ENCODE measurements around the gene HRH2. TPM values are rescaled to one million over a fixed set of nuclear protein-coding genes. Genes with fewer than 3 reads are reported as not detected.

HRH2 gene
- total RNA-seq, 1 experiment from 2014 or later = 3.3 TPM

- H3K4me3 Mint-ChIP-seq = no peak overlapping the region; a peak in 2 of 5 replicates
Measured at GRCh38 chr5:175728316-175728715, 70.4 kb downstream of the HRH2 start.

More at GRCh38 chr5:175728316-175728715, 70.4 kb downstream of the HRH2 start:
- H3K56ac ChIP-seq (ENCODE audit: insufficient read length, low read depth, low read length) = no peak overlapping the region
- no peak overlapping the region for H3K27ac Mint-ChIP-seq
- peaks cover 0 to 8% of the 10 kb centered on the region in 2 experiments; a peak in 3 of 5 replicates for H3K9me3 Mint-ChIP-seq
- no peaks in the 10 kb centered on the region for H3K79me1 ChIP-seq (ENCODE audit: insufficient read depth, low read depth, low read length, poor library complexity, severe bottlenecking)
- no peak overlapping the region for H2AFZ ChIP-seq (ENCODE audit: low read length)
- H3T11ph ChIP-seq (ENCODE audit: low read length) = no peak overlapping the region
- H3K27ac ChIP-seq (ENCODE audit: insufficient read length, low read depth, low read length) = no peak overlapping the region
- no CpG with 5 or more reads among the region's 12 CpGs for WGBS (ENCODE audit: extremely low coverage, insufficient read length, low lambda C conversion rate)
- peaks cover 21 to 34% of the 10 kb centered on the region in 2 experiments for H3K4me1 Mint-ChIP-seq
- H4K20me1 ChIP-seq (ENCODE audit: control insufficient read depth, insufficient read depth, insufficient read length) = no peaks in the 10 kb centered on the region
- no peak for DNase-seq
- no peaks in the 10 kb centered on the region for H3K27me3 ChIP-seq (ENCODE audit: insufficient read depth, low read length)
- no peaks in the 10 kb centered on the region for H3K9me3 ChIP-seq (ENCODE audit: control insufficient read depth, low read depth, low read length)
- peaks cover 0 to 2% (median 0%) of the 10 kb centered on the region in 3 experiments; a peak in 2 of 7 replicates for H3K36me3 Mint-ChIP-seq (ENCODE audit: insufficient read depth in 1 of 3, low read depth in 3 of 3)
- H2BK120ac ChIP-seq (ENCODE audit: low read depth, low read length, poor library complexity, severe bottlenecking) = no peak overlapping the region
- peaks cover 18% of the 10 kb centered on the region for H3K27me3 Mint-ChIP-seq (ENCODE audit: low read depth)
- no peak overlapping the region for H4K8ac ChIP-seq (replicated peaks; ENCODE audit: insufficient read length, low read depth, low read length)
- no peak overlapping the region for H3K9ac ChIP-seq (ENCODE audit: extremely low read depth, insufficient read length, low read length)
- H3K79me2 ChIP-seq (ENCODE audit: insufficient read depth, low read length) = no peaks in the 10 kb centered on the region
- H2AK5ac ChIP-seq (ENCODE audit: insufficient read length, low read length) = no peak overlapping the region
- no peak overlapping the region for H2BK5ac ChIP-seq (ENCODE audit: insufficient read length, low read length)
- no peak overlapping the region for H2BK20ac ChIP-seq (ENCODE audit: low read depth, low read length, poor library complexity, severe bottlenecking)
- no peak overlapping the region for H4K91ac ChIP-seq (ENCODE audit: insufficient read length, low read depth, low read length)
- H3K23me2 ChIP-seq (ENCODE audit: insufficient read length, low read depth, low read length, poor library complexity, severe bottlenecking) = peaks cover 9% of the 10 kb centered on the region
- no peak overlapping the region for H2BK15ac ChIP-seq (ENCODE audit: low read depth, low read length)
- H2BK12ac ChIP-seq (ENCODE audit: insufficient read length, low read depth, low read length) = no peak overlapping the region
- no peak overlapping the region for H4K5ac ChIP-seq (ENCODE audit: insufficient read length, low read depth, low read length)
- no peak overlapping the region for H3K4ac ChIP-seq (ENCODE audit: low read depth, low read length)
- no peaks in the 10 kb centered on the region for H3K4me1 ChIP-seq (ENCODE audit: insufficient read depth, low read length)
- H3K4me2 ChIP-seq (ENCODE audit: insufficient read depth, insufficient read length, low read length) = no peak overlapping the region
- no peak overlapping the region for H3K23ac ChIP-seq (ENCODE audit: insufficient read length, low read depth, low read length)
- H3K14ac ChIP-seq (ENCODE audit: insufficient read depth, low read length) = no peak overlapping the region
- TF ChIP-seq, protein P1, sequence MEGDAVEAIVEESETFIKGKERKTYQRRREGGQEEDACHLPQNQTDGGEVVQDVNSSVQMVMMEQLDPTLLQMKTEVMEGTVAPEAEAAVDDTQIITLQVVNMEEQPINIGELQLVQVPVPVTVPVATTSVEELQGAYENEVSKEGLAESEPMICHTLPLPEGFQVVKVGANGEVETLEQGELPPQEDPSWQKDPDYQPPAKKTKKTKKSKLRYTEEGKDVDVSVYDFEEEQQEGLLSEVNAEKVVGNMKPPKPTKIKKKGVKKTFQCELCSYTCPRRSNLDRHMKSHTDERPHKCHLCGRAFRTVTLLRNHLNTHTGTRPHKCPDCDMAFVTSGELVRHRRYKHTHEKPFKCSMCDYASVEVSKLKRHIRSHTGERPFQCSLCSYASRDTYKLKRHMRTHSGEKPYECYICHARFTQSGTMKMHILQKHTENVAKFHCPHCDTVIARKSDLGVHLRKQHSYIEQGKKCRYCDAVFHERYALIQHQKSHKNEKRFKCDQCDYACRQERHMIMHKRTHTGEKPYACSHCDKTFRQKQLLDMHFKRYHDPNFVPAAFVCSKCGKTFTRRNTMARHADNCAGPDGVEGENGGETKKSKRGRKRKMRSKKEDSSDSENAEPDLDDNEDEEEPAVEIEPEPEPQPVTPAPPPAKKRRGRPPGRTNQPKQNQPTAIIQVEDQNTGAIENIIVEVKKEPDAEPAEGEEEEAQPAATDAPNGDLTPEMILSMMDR (conservative IDR thresholded peaks at IDR 0.05) = no peak
- H3K18ac ChIP-seq (ENCODE audit: insufficient read length, low read depth, low read length) = no peak overlapping the region
